AG04450 (cell line): ENCODE measurements around the gene ZNF483. TPM values are rescaled to one million over a fixed set of nuclear protein-coding genes. Genes with fewer than 3 reads are reported as not detected.
"Not testable (repeated sequence)": the region's sequence is repeated elsewhere in the genome, so short reads cannot be mapped to it uniquely, and the experiment has no call there.

ENCODE experiments used
- CTCF ChIA-PET: fragments of 300-600, 350-600 bp; formaldehyde crosslinking; extraction: SDS; loops from one replicate; lab custom pipeline; 2022; ENCODE audit warnings: antibody characterized with exemption, inconsistent platforms; lab: Charles Lee
- POLR2A ChIA-PET: fragments of 350-600 bp; formaldehyde crosslinking; extraction: SDS; loops from one replicate; lab custom pipeline; 2021; ENCODE audit warnings: antibody characterized with exemption, inconsistent platforms; lab: Yijun Ruan, JAX
- DNase-seq: peaks from one replicate; pipeline ENCODE4 v3.0.0-alpha.2; 2011; ENCODE audit warnings: low read depth, low spot score
- H3K27ac ChIP-seq: one replicate; pipeline ENCODE4 v1.5.1; 2012; ENCODE audit warnings: low read depth, low read length, control low read depth
- H3K27me3 ChIP-seq: one replicate; pipeline ENCODE4 v1.6.0; 2012; ENCODE audit warnings: low read length; ENCODE audit not compliant: control insufficient read depth, insufficient read depth
- H3K4me3 ChIP-seq: 2 replicates; pipeline ENCODE4 v1.5.1; 2011; ENCODE audit warnings: mild to moderate bottlenecking, low read depth, low read length, control low read depth
- H3K9me3 ChIP-seq: 2 replicates; pipeline ENCODE4 v1.5.1; 2012; ENCODE audit warnings: low read length; ENCODE audit not compliant: control insufficient read depth, insufficient read depth
- CTCF ChIP-seq: IDR thresholded peaks from 2 replicates; pipeline ENCODE4 v1.5.1; 2011; ENCODE audit warnings: low read depth, low read length, control low read depth, inconsistent platforms
- polyA plus RNA-seq: library from polyadenylated mRNA; depleted of rRNA; stranded (reverse); fragments of >200 nt; gene quantifications from 2 replicates; pipeline ENCODE4 v1.2.3, GENCODE V29; 2011

ZNF483 gene
- polyA plus RNA-seq, 1 experiment = 1.5 TPM

DNA sequence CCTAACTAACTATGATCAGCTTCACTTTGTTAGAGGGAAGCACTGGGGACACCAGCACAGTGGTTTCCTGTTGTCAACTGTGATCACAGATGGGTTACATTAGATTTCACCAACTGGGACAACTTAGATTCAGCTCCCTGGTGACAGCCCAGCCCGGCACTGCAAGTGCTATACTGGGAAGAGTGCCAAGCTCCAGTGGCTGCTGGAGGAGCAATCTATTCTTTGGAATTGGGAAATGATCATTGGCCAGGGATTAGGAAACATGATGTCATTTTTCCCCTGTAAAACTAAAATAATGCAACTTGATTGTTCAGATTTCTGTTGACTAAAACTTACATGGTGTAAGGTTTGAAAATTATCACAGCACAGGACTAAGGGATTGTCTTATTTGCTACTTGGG, 41.3 kb downstream of the ZNF483 start:
- DNase-seq = no peak
- ChIA-PET CTCF (no interaction called here), POLR2A (no interaction called here)
- Histone ChIP-seq H3K27me3 (no peaks in the 10 kb centered on the region), H3K9me3 (peaks cover 38% of the 10 kb centered on the region), H3K4me3 (no peak overlapping the region), H3K27ac (no peak overlapping the region)
- no peak for TF ChIP-seq CTCF

GRCh38 chr9:111568127-111568526, 43.1 kb downstream of the ZNF483 start:
- H3K27me3 ChIP-seq, H3K27ac ChIP-seq, H3K4me3 ChIP-seq, CTCF ChIA-PET, POLR2A ChIA-PET, DNase-seq: not testable (repeated sequence)
- H3K9me3 ChIP-seq = peaks cover 43% of the 10 kb centered on the region

GRCh38 chr9:111572950-111573604, 48.1 kb downstream of the ZNF483 start:
- no peak for TF ChIP-seq CTCF
- H3K4me3 ChIP-seq = no peak overlapping the region
- peak; percentile 93 for DNase-seq
- H3K27me3 ChIP-seq = no peaks in the 10 kb centered on the region
- POLR2A ChIA-PET = interaction anchor here (0.5 to 1.6 kb wide), 5 partner anchors 12 to 543 kb away, joined by 3 to 4 read pairs (median 3); no protein-coding TSS in a partner anchor
- H3K9me3 ChIP-seq = peaks cover 35% of the 10 kb centered on the region
- CTCF ChIA-PET = interaction anchor here (0.7 kb wide), 1 partner anchor 535 kb away, joined by 3 read pairs; no protein-coding TSS in a partner anchor
- no peak overlapping the region for H3K27ac ChIP-seq

- ChIA-PET CTCF (no interaction called here), POLR2A (no interaction called here)
- DNase-seq = no peak
- no peak overlapping the region for H3K4me3 ChIP-seq
- H3K27ac ChIP-seq = no peak overlapping the region
- no peaks in the 10 kb centered on the region for H3K9me3 ChIP-seq
- H3K27me3 ChIP-seq = no peaks in the 10 kb centered on the region
- TF ChIP-seq CTCF = no peak
Observed at GRCh38 chr9:111582888-111583287, 57.9 kb downstream of the ZNF483 start.

DNA sequence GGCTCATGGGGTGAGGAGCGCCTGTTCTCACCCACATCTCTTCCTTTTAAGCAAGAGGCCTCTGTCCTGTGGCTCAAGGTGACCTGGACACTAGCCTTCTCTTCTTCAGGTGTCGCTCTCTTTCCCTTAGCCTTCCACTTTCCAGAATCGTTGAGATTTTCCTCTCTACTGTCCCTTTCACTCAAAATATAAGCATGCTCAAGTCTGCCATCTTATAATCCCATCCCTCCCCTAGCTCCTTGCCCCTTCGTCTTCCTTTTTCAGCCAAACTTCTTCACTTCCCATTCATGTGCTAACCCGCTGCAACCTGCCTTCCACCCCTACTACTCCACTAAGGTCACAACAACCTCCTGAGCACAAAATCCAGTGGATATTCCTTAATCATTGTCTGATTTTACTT, 61.4 kb downstream of the ZNF483 start:
- ChIA-PET POLR2A (no interaction called here), CTCF (no interaction called here)
- no peak for TF ChIP-seq CTCF
- H3K27me3 ChIP-seq = no peaks in the 10 kb centered on the region
- no peak overlapping the region for H3K27ac ChIP-seq
- no peak for DNase-seq
- no peaks in the 10 kb centered on the region for H3K9me3 ChIP-seq
- no peak overlapping the region for H3K4me3 ChIP-seq
